ENCODE results near the gene CUL9. TPM values are rescaled to one million over a fixed set of nuclear protein-coding genes. Genes with fewer than 3 reads are reported as not detected.

Gene CUL9
- total and polyA plus RNA-seq, 8 donors: 35.9 to 55.1 (median 41.0) TPM

DNA sequence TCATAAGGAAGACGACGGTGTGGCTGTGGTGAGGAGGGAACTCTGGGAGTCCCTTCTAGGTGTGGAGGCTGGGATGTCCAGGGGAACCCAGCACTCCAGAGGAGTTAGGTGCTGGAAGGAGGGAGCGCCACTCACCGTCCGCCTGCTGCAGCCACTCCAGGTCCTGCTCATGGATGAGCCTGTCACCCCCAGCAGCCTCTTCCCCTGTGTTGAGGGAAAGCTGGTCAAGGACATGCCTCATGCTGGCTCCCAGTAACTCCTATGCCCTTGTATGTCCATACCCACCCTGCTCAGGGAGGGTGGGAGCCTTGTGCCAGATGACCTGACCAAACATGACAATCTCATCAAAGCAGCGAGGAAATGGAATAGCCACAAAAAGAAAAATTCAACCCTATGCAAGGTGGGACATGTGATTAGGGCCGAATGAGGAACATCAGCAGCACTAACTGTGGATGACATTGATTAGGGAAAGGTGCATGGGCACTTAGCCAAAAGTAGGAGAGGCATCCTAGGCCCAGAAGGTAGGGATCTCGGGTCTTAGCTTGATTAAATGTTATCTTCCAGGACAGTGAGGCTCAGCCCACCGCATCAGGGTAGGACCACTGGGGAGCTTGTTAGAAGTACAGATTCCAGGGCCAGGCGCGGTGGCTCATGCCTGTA lies 44.3 kb downstream of the CUL9 start:
- no peaks in the 10 kb centered on the region for H3K9me3 ChIP-seq
- TF ChIP-seq, protein P1, sequence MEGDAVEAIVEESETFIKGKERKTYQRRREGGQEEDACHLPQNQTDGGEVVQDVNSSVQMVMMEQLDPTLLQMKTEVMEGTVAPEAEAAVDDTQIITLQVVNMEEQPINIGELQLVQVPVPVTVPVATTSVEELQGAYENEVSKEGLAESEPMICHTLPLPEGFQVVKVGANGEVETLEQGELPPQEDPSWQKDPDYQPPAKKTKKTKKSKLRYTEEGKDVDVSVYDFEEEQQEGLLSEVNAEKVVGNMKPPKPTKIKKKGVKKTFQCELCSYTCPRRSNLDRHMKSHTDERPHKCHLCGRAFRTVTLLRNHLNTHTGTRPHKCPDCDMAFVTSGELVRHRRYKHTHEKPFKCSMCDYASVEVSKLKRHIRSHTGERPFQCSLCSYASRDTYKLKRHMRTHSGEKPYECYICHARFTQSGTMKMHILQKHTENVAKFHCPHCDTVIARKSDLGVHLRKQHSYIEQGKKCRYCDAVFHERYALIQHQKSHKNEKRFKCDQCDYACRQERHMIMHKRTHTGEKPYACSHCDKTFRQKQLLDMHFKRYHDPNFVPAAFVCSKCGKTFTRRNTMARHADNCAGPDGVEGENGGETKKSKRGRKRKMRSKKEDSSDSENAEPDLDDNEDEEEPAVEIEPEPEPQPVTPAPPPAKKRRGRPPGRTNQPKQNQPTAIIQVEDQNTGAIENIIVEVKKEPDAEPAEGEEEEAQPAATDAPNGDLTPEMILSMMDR (IDR thresholded peaks at IDR 0.05): no peak
- DNase-seq (no peak), ATAC-seq (no peak)
- no peak overlapping the region for H3K27ac ChIP-seq
- H3K4me1 ChIP-seq: peaks cover 0 to 29% of the 10 kb centered on the region in 2 donors
- H3K27me3 ChIP-seq: no peaks in the 10 kb centered on the region
- H3K4me3 ChIP-seq: no peak overlapping the region
- peaks cover 0 to 42% of the 10 kb centered on the region in 2 donors for H3K36me3 ChIP-seq
- intact Hi-C loops (cut with DNase I): no loop called here

DNA sequence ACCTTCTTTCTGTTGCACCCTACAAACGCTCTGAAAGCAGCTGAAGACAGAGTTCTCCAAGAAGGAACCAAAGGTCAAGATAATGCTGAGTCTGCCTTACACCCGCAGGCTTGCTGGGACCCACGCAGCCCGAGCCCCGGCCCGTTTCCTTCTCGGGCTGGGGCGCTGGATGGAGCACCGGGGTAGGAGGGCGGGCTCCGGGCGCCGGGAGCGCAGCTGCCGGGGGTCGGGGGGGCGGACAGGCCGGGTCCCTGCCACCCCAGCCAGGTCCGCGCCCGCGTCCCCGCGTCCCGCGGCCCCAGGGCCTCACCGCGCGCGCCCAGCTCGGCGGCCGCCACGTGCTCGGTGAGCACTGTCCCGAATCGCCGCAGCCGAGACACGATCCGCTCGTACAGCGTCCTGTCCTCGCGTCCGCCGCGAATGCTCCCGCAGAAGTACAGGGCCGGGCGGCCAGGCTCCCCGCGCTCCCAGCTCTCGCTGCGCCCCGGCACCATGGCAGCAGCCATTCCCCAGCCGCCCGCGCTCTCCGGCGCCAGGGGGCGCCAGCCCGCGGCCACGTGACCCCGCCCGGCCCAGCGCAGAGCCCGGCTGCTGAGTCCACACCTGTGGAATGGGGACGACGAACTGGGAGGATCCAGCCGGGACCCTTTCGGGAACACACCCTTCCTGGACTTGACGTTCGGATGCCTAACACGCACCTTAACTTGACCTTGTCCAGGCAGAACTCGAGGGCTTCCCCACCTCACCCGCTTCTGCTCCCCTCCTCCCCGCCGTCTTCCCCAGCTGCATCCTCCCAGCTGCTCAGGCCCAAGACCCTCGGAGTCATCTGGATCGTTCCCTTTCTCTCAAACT lies 47.2 kb downstream of the CUL9 start, which contains the start of gene DNPH1:
TSS of gene DNPH1 (minus strand) at position 531 of the 852 bp plus-strand sequence. CDS start at position 506, 25 bp downstream.
- DNase-seq (peak; percentile 72 to 96 (median 78)), ATAC-seq (peak; percentile 98)
- TF ChIP-seq, protein P1 (IDR thresholded peaks at IDR 0.05): peak; percentile 95
- Histone ChIP-seq H3K4me1 (peaks cover 0 to 23% of the 10 kb centered on the region in 2 donors), H3K27me3 (no peaks in the 10 kb centered on the region), H3K4me3 (peak within 1 kb of the TSS; percentile 47 to 56), H3K36me3 (peaks cover 0 to 14% of the 10 kb centered on the region in 2 donors), H3K9me3 (no peaks in the 10 kb centered on the region), H3K27ac (peak within 1 kb of the TSS in 1 of 2 donors; percentile 78)
- intact Hi-C loops (cut with DNase I): no loop called here

DNA sequence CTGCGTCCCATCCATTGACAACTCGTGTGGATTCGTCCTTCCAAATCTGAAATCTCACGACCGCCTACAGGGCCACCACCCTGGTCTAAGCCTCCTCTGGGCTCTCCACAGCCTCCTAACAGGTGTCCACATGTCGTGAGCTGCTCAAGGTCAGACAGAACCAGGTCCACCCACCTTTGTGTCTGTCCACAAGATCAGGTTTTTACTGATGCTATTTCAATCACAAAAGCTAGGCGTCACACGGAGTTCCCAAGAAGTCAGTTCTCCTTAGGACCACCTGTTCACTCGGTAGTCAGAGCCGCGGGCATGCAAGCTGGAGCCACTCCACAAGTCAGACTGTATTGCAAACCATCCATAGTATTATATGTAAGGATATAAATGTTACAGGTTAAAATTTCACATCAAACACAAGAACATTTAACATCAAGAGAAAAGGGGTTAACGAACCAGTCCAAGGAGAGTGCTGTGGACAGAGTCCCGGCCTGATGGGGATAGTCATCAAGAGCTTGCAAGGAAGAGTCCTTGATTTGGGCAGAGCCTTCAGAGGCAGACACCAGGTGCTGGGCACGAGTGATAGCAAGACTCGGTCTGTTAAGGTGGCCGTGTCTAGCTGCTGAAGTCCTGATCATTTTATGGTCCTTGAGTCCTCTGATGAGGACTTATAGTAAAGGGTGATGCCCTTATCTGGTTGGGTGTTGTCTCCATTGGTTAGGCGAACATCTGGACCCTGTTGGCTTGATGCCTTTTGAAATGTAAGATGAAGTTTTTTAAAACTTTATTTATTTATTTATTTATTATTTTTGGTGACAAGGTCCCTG lies 48.0 kb downstream of the CUL9 start:
- Histone ChIP-seq H3K27me3 (no peaks in the 10 kb centered on the region), H3K27ac (no peak overlapping the region), H3K36me3 (peaks cover 0 to 9% of the 10 kb centered on the region in 2 donors), H3K9me3 (no peaks in the 10 kb centered on the region), H3K4me3 (no peak overlapping the region), H3K4me1 (peaks cover 0 to 15% of the 10 kb centered on the region in 2 donors)
- DNase-seq (no peak), ATAC-seq (no peak)
- TF ChIP-seq, protein P1 (IDR thresholded peaks at IDR 0.05): no peak
- intact Hi-C loops (cut with DNase I): no loop called here

DNA sequence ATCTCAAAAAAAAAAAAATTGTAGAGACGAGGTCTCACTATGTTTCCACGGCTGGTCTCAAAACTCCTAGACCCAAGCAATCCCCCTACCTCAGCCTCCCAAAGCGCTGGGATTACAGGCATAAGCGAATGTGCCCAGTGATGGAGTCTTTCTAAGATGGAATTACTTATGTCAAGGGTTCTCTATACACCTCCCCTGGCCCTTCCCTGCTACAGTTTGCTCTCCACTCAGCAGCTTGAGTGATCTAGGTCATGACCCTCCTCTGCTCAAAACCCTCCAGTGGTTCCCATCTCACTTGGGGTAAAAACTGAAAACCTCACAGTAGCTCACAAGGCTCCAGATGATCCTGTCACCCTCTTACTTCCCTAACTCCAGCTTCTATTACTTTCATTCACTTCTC lies 49.1 kb downstream of the CUL9 start:
- TF ChIP-seq, protein P1 (IDR thresholded peaks at IDR 0.05): no peak
- H3K27ac ChIP-seq: no peak overlapping the region
- no peaks in the 10 kb centered on the region for H3K36me3 ChIP-seq
- DNase-seq (no peak), ATAC-seq (no peak)
- H3K9me3 ChIP-seq: no peaks in the 10 kb centered on the region
- peaks cover 0 to 15% of the 10 kb centered on the region in 2 donors for H3K4me1 ChIP-seq
- no peak overlapping the region for H3K4me3 ChIP-seq
- peaks cover 0 to 3% of the 10 kb centered on the region in 2 donors for H3K27me3 ChIP-seq
- intact Hi-C loops (cut with DNase I): no loop called here
